ENCODE measurements around the gene HELZ2. TPM values are rescaled to one million over a fixed set of nuclear protein-coding genes. Genes with fewer than 3 reads are reported as not detected.

Gene HELZ2
- total and polyA plus RNA-seq, 2 experiments from 2014 or later = 5.2 to 48.9 TPM

GRCh38 chr20:63542031-63542559, 31.9 kb downstream of the HELZ2 start (continued):
- TF ChIP-seq ZNF462 (CRISPR knock-in tag; IDR thresholded peaks at IDR 0.05) (no peak), ZNF331 (CRISPR knock-in tag; IDR thresholded peaks at IDR 0.05; ENCODE audit: low read depth) (no peak), ZNF114 (CRISPR knock-in tag; IDR thresholded peaks at IDR 0.05) (no peak), STAT1 (IDR thresholded peaks at IDR 0.05; ENCODE audit: unreplicated experiment) (no peak), EZH2 (IDR thresholded peaks at IDR 0.05; ENCODE audit: low read depth, unreplicated experiment) (no peak)

GRCh38 chr20:63541371-63541770, 32.7 kb downstream of the HELZ2 start:
- no peak overlapping the region for H2AFZ ChIP-seq
- H3K79me2 ChIP-seq (replicated peaks; ENCODE audit: insufficient read depth) = no peaks in the 10 kb centered on the region
- H3K27ac Mint-ChIP-seq = no peak overlapping the region
- H3K4me3 Mint-ChIP-seq = no peak overlapping the region
- peaks cover 8% of the 10 kb centered on the region for H3K27me3 Mint-ChIP-seq (ENCODE audit: insufficient read depth, low read depth, poor library complexity)
- ATAC-seq (no peak), DNase-seq (ENCODE audit: low spot score) (no peak)
- H3K9me3 Mint-ChIP-seq = no peaks in the 10 kb centered on the region; the same call in 2 of the 3 replicates
- H3K4me1 Mint-ChIP-seq = peaks cover 3% of the 10 kb centered on the region; the same call in 2 of the 3 replicates
- H3K36me3 Mint-ChIP-seq (ENCODE audit: low read depth) = peaks cover 4% of the 10 kb centered on the region; the same call in 1 of the 3 replicates
- H3K4me2 ChIP-seq = no peak overlapping the region
- no peaks in the 10 kb centered on the region for H3F3A ChIP-seq (replicated peaks; ENCODE audit: low read depth)
- no peaks in the 10 kb centered on the region for H4K20me1 ChIP-seq (replicated peaks; ENCODE audit: insufficient read depth)
- H3K36me3 ChIP-seq (ENCODE audit: insufficient read depth) = no peaks in the 10 kb centered on the region
- H3K27me3 ChIP-seq (ENCODE audit: insufficient read depth) = no peaks in the 10 kb centered on the region
- no peaks in the 10 kb centered on the region for H3K4me1 ChIP-seq (ENCODE audit: insufficient read depth)
- no peak overlapping the region for H3K4me3 ChIP-seq
- H3K9me2 ChIP-seq (ENCODE audit: insufficient read depth) = no peaks in the 10 kb centered on the region
- no peak overlapping the region for H3K27ac ChIP-seq (ENCODE audit: low read depth)
- TF ChIP-seq POLR2AphosphoS5 (IDR thresholded peaks at IDR 0.05; ENCODE audit: low read depth) (no peak), ZNF462 (CRISPR knock-in tag; IDR thresholded peaks at IDR 0.05) (no peak), ZNF331 (CRISPR knock-in tag; IDR thresholded peaks at IDR 0.05; ENCODE audit: low read depth) (no peak)
